Measurements from ENCODE around the gene BDKRB2.

- TF ChIP-seq CTCF (conservative IDR thresholded peaks at IDR 0.05 in 1 of 2, IDR thresholded peaks at IDR 0.05 in 1 of 2; ENCODE audit: low read depth in 1 of 2, low read length in 2 of 2) (peak in 1 of 2 donors; percentile 2), EZH2 (IDR thresholded peaks at IDR 0.05; ENCODE audit: low read length, missing control alignments) (no peak)
Measured at GRCh38 chr14:96246539-96246847, 41.9 kb downstream of the BDKRB2 start.
